HL-60/S4 treated with retinoic acid at 250 ng/mL for 4 days and 3 days (cell line): Measurements from ENCODE around the gene C6orf136.

Source experiments
- in situ Hi-C: fragments of 300-500 bp; cut with MboI; formaldehyde crosslinking; loops from 2 replicates; pipeline ENCODE4 v1.7.0; 2022; ENCODE audit warnings: low sequenced_read_pairs

Gene C6orf136

GRCh38 chr6:30685157-30686008, 38.5 kb downstream of the C6orf136 start:
- in situ Hi-C loops, result no loop called here

GRCh38 chr6:30686009-30686907, 39.3 kb downstream of the C6orf136 start, which contains the start of gene PPP1R18:
TSS of gene PPP1R18 (minus strand) at chr6:30686645. CDS start at chr6:30686018, 627 bp downstream.
- in situ Hi-C loops, result no loop called here

- in situ Hi-C loops, result no loop called here
Measured at GRCh38 chr6:30686908-30687658, 40.1 kb downstream of the C6orf136 start.

GRCh38 chr6:30687659-30688431, 40.9 kb downstream of the C6orf136 start:
- in situ Hi-C loops, result no loop called here

- in situ Hi-C loops, result no loop called here
Measured at GRCh38 chr6:30688569-30688968, 41.6 kb downstream of the C6orf136 start.

- in situ Hi-C loops, result no loop called here
Measured at GRCh38 chr6:30689022-30689865, 42.3 kb downstream of the C6orf136 start.

GRCh38 chr6:30689985-30690384, 43.1 kb downstream of the C6orf136 start:
- in situ Hi-C loops, result no loop called here

- in situ Hi-C loops, result no loop called here
Measured at GRCh38 chr6:30690403-30691207, 43.7 kb downstream of the C6orf136 start, which contains the start of gene NRM. TSS of gene NRM (minus strand) at chr6:30690984. CDS start at chr6:30690974, 10 bp downstream.

- in situ Hi-C loops, result no loop called here
Measured at GRCh38 chr6:30691208-30691847, 44.4 kb downstream of the C6orf136 start.

- in situ Hi-C loops, result no loop called here
Measured at GRCh38 chr6:30696432-30696831, 49.5 kb downstream of the C6orf136 start.

- in situ Hi-C loops, result no loop called here
Measured at GRCh38 chr6:30700340-30700739, 53.4 kb downstream of the C6orf136 start.
